H9 (cell line): ENCODE measurements around the gene LZTS3. TPM values are rescaled to one million over a fixed set of nuclear protein-coding genes. Genes with fewer than 3 reads are reported as not detected.

Experiments
- DNase-seq: peaks from one replicate; pipeline ENCODE4 v3.0.0-alpha.2; 2017
- H2AFZ ChIP-seq: one replicate; pipeline ENCODE4 v1.6.1; 2013; ENCODE audit warnings: mild to moderate bottlenecking, low read length, control low read depth, moderate library complexity
- H2AK5ac ChIP-seq: 2 replicates; pipeline ENCODE4 v1.6.1; 2013; ENCODE audit warnings: low read length, control low read depth, mixed read lengths; ENCODE audit not compliant: insufficient read length
- H2BK120ac ChIP-seq: one replicate; pipeline ENCODE4 v1.6.1; 2013; ENCODE audit warnings: low read depth, mild to moderate bottlenecking, low read length, control low read depth, inconsistent platforms; ENCODE audit not compliant: poor library complexity, severe bottlenecking
- H2BK12ac ChIP-seq: 2 replicates; pipeline ENCODE4 v1.6.1; 2013; ENCODE audit warnings: low read length, control low read depth, mixed read lengths, low read depth; ENCODE audit not compliant: insufficient read length
- H2BK15ac ChIP-seq: 2 replicates; pipeline ENCODE4 v1.6.1; 2013; ENCODE audit warnings: low read depth, low read length, control low read depth
- H2BK20ac ChIP-seq: one replicate; pipeline ENCODE4 v1.6.1; 2013; ENCODE audit warnings: low read depth, mild to moderate bottlenecking, low read length, control low read depth, inconsistent platforms; ENCODE audit not compliant: poor library complexity, severe bottlenecking
- H2BK5ac ChIP-seq: 2 replicates; pipeline ENCODE4 v1.6.1; 2013; ENCODE audit warnings: low read length, control low read depth, mixed read lengths; ENCODE audit not compliant: insufficient read length
- H3K14ac ChIP-seq: 2 replicates; pipeline ENCODE4 v1.6.1; 2013; ENCODE audit warnings: low read length, control low read depth; ENCODE audit not compliant: insufficient read depth
- H3K18ac ChIP-seq: 2 replicates; pipeline ENCODE4 v1.6.1; 2013; ENCODE audit warnings: low read depth, mild to moderate bottlenecking, mixed read lengths, low read length, control low read depth; ENCODE audit not compliant: insufficient read length
- H3K23ac ChIP-seq: 2 replicates; pipeline ENCODE4 v1.6.1; 2013; ENCODE audit warnings: low read length, control low read depth, mixed read lengths, low read depth; ENCODE audit not compliant: insufficient read length
- H3K23me2 ChIP-seq: 2 replicates; pipeline ENCODE4 v1.6.1; 2013; ENCODE audit warnings: low read depth, mild to moderate bottlenecking, mixed read lengths, low read length, control low read depth; ENCODE audit not compliant: insufficient read length, poor library complexity, severe bottlenecking
- H3K27ac ChIP-seq: 2 replicates; pipeline ENCODE4 v1.5.1; 2013; ENCODE audit warnings: low read length, control low read depth, mixed read lengths, low read depth; ENCODE audit not compliant: insufficient read length
- H3K27me3 ChIP-seq: 2 replicates; pipeline ENCODE4 v1.6.1; 2013; ENCODE audit warnings: low read length, control low read depth, inconsistent platforms; ENCODE audit not compliant: insufficient read depth
- H3K4ac ChIP-seq: 2 replicates; pipeline ENCODE4 v1.6.1; 2013; ENCODE audit warnings: low read depth, mild to moderate bottlenecking, control low read depth, inconsistent platforms, low read length, moderate library complexity
- H3K4me1 ChIP-seq: 2 replicates; pipeline ENCODE4 v1.6.1; 2013; ENCODE audit warnings: low read length, control low read depth, inconsistent platforms; ENCODE audit not compliant: insufficient read depth
- H3K4me2 ChIP-seq: 2 replicates; pipeline ENCODE4 v1.6.1; 2013; ENCODE audit warnings: low read length, control low read depth, mixed read lengths; ENCODE audit not compliant: insufficient read length, insufficient read depth
- H3K56ac ChIP-seq: 2 replicates; pipeline ENCODE4 v1.6.1; 2013; ENCODE audit warnings: low read depth, mild to moderate bottlenecking, mixed read lengths, low read length, control low read depth; ENCODE audit not compliant: insufficient read length
- H3K79me1 ChIP-seq: 2 replicates; pipeline ENCODE4 v1.6.1; 2013; ENCODE audit warnings: low read depth, mild to moderate bottlenecking, moderate library complexity, low read length, control low read depth, inconsistent platforms; ENCODE audit not compliant: insufficient read depth, poor library complexity, severe bottlenecking
- H3K79me2 ChIP-seq: 2 replicates; pipeline ENCODE4 v1.6.1; 2013; ENCODE audit warnings: low read length, control low read depth, inconsistent platforms; ENCODE audit not compliant: insufficient read depth
- H3K9ac ChIP-seq: 2 replicates; pipeline ENCODE4 v1.6.1; 2013; ENCODE audit warnings: low read length, control low read depth, mixed read lengths; ENCODE audit not compliant: insufficient read length; ENCODE audit errors: extremely low read depth
- H3K9me3 ChIP-seq: one replicate; pipeline ENCODE4 v1.6.1; 2013; ENCODE audit warnings: low read depth, low read length, inconsistent platforms; ENCODE audit not compliant: control insufficient read depth
- H3T11ph ChIP-seq: one replicate; pipeline ENCODE4 v1.6.1; 2013; ENCODE audit warnings: mild to moderate bottlenecking, low read length, control low read depth, inconsistent platforms
- H4K20me1 ChIP-seq: one replicate; pipeline ENCODE4 v1.6.1; 2013; ENCODE audit not compliant: control insufficient read depth, insufficient read length, insufficient read depth
- H4K5ac ChIP-seq: 2 replicates; pipeline ENCODE4 v1.6.1; 2013; ENCODE audit warnings: low read depth, mild to moderate bottlenecking, mixed read lengths, low read length, control low read depth; ENCODE audit not compliant: insufficient read length
- H4K8ac ChIP-seq: replicated peaks from 2 replicates; pipeline ENCODE4 v1.6.1; 2013; ENCODE audit warnings: low read length, control low read depth, mixed read lengths, low read depth; ENCODE audit not compliant: insufficient read length
- H4K91ac ChIP-seq: 2 replicates; pipeline ENCODE4 v1.6.1; 2013; ENCODE audit warnings: low read depth, mild to moderate bottlenecking, moderate library complexity, mixed read lengths, low read length, control low read depth; ENCODE audit not compliant: insufficient read length
- H3K27ac Mint-ChIP-seq, 3 experiments: 2 replicates in 2 of 3; 3 replicates in 1 of 3; pipeline ENCODE4 v1.8.0; 2020 to 2021; ENCODE audit warnings: mixed read lengths in 3 of 3, mild to moderate bottlenecking in 1 of 3, moderate library complexity in 1 of 3
- H3K27me3 Mint-ChIP-seq: 2 replicates; pipeline ENCODE4 v1.8.0; 2021; ENCODE audit warnings: low read depth, mild to moderate bottlenecking, moderate library complexity, mixed read lengths
- H3K36me3 Mint-ChIP-seq, 3 experiments: 2 replicates in 2 of 3; 3 replicates in 1 of 3; pipeline ENCODE4 v1.8.0; 2020 to 2021; ENCODE audit warnings: low read depth in 3 of 3, mixed read lengths in 3 of 3; ENCODE audit not compliant: insufficient read depth in 1 of 3
- H3K4me1 Mint-ChIP-seq, 2 experiments: 2 replicates each; pipeline ENCODE4 v1.8.0; 2020; ENCODE audit warnings: mixed read lengths in 2 of 2
- H3K4me3 Mint-ChIP-seq, 2 experiments: 2 replicates in 1 of 2; 3 replicates in 1 of 2; pipeline ENCODE4 v1.8.0; 2020 to 2021; ENCODE audit warnings: mild to moderate bottlenecking in 2 of 2, mixed read lengths in 2 of 2, moderate library complexity in 1 of 2
- H3K9me3 Mint-ChIP-seq, 2 experiments: 2 replicates in 1 of 2; 3 replicates in 1 of 2; pipeline ENCODE4 v1.8.0; 2020; ENCODE audit warnings: mild to moderate bottlenecking in 2 of 2, mixed read lengths in 2 of 2, moderate library complexity in 1 of 2
- WGBS: extraction: QIAGEN DNeasy Blood & Tissue Kit; methylation state at CpG from one replicate; pipeline ENCODE4 v1.1.7; 2013; ENCODE audit warnings: missing lambda C conversion rate, low lambda C conversion rate, mixed read lengths; ENCODE audit not compliant: insufficient read length; ENCODE audit errors: extremely low coverage; 5-methylcytosine and 5-hydroxymethylcytosine counted together
- total RNA-seq: library from RNA; stranded (reverse); gene quantifications from 2 replicates; pipeline ENCODE4 v1.2.1, GENCODE V29; 2021
- TF ChIP-seq, protein P1 (sequence below): fragments of 200-600 bp; sonication (generic); conservative IDR thresholded peaks from 3 replicates; pipeline ENCODE4 v1.8.0; 2021; ENCODE audit warnings: antibody characterized with exemption, mild to moderate bottlenecking

LZTS3 gene
- total RNA-seq, 1 experiment from 2014 or later, result 20.8 TPM

DNA sequence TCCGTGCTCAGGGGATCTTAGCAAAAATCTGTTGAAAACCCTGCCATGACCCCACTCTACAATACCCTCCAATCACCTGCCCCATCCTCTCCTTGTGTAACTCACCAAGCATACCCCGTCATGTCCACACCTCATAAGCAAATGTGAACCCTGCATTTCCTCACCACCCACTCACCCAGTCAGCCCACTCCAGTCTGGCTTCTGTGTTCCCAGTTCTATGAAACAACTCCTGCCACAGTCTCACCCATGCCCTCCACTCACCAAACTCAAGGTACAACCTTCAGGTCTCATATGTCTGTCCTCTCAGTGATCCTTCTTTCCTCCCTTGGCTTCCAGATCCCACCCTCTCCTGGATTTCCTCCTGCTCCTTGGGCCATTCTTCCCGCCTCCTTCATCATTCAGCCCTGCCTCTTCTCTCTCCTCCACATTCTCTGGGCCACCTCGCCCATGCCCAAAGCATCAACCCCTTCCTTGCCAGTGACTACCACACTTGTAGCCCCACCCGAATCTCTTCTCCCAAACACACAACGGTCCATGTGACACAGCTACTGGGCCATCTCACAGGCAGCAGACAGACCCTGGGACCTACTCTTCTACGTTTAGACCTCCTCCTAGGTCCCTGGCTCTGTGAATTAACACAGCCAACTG is 22.4 kb upstream of the LZTS3 start:
- Histone ChIP-seq H3K27ac (no peak overlapping the region), H3K9ac (no peak overlapping the region), H3K18ac (no peak overlapping the region), H2AK5ac (no peak overlapping the region), H3K4ac (no peak overlapping the region), H2BK5ac (no peak overlapping the region), H3K4me1 (no peaks in the 10 kb centered on the region), H3K4me2 (no peak overlapping the region), H2BK15ac (no peak overlapping the region), H2BK12ac (no peak overlapping the region), H2AFZ (no peak overlapping the region), H3K9me3 (no peaks in the 10 kb centered on the region), H3K56ac (no peak overlapping the region), H4K5ac (no peak overlapping the region), H3K23ac (no peak overlapping the region), H2BK120ac (no peak overlapping the region), H2BK20ac (no peak overlapping the region), H3K27me3 (no peaks in the 10 kb centered on the region), H3K79me1 (no peaks in the 10 kb centered on the region), H3K79me2 (no peaks in the 10 kb centered on the region), H4K91ac (no peak overlapping the region), H4K20me1 (no peaks in the 10 kb centered on the region), H4K8ac (no peak overlapping the region), H3K23me2 (no peaks in the 10 kb centered on the region), H3K14ac (no peak overlapping the region), H3T11ph (no peak overlapping the region)
- Mint-ChIP-seq H3K9me3 (no peaks in the 10 kb centered on the region), H3K27me3 (no peaks in the 10 kb centered on the region), H3K27ac (peak overlapping the region in 1 of 3 experiments; percentile 29; a peak in 4 of 7 replicates), H3K4me3 (no peak overlapping the region; a peak in 1 of 5 replicates), H3K36me3 (peaks cover 56 to 86% (median 85%) of the 10 kb centered on the region in 3 experiments), H3K4me1 (no peaks in the 10 kb centered on the region)
- TF ChIP-seq, protein P1, sequence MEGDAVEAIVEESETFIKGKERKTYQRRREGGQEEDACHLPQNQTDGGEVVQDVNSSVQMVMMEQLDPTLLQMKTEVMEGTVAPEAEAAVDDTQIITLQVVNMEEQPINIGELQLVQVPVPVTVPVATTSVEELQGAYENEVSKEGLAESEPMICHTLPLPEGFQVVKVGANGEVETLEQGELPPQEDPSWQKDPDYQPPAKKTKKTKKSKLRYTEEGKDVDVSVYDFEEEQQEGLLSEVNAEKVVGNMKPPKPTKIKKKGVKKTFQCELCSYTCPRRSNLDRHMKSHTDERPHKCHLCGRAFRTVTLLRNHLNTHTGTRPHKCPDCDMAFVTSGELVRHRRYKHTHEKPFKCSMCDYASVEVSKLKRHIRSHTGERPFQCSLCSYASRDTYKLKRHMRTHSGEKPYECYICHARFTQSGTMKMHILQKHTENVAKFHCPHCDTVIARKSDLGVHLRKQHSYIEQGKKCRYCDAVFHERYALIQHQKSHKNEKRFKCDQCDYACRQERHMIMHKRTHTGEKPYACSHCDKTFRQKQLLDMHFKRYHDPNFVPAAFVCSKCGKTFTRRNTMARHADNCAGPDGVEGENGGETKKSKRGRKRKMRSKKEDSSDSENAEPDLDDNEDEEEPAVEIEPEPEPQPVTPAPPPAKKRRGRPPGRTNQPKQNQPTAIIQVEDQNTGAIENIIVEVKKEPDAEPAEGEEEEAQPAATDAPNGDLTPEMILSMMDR, result no peak
- no CpG with 5 or more reads among the region's 7 CpGs for WGBS
- DNase-seq, result no peak
